Heart right ventricle (tissue), 16 donors: Measurements from ENCODE around the gene RPS27L. TPM values are rescaled to one million over a fixed set of nuclear protein-coding genes. Genes with fewer than 3 reads are reported as not detected.

Experiments
- ATAC-seq, 8 donors: fragments of 200-7000 bp; cut with Tn5 transposase; one replicate each; pipeline ENCODE4 v1.9.1; 2020; ENCODE audit warnings: mild to moderate bottlenecking in 8 of 8, moderate library complexity in 8 of 8, moderate number of reproducible peaks in 1 of 8
- DNase-seq, 2 donors: peaks; one replicate each; pipeline ENCODE4 v3.0.0-alpha.2; 2020
- H3K27ac ChIP-seq, 10 donors: fragments of 200-600 bp; sonication (generic) in 2 of 10; one replicate each; pipeline versions ENCODE4 v1.5.0 to v1.8.0; 2020 to 2022; ENCODE audit warnings: mild to moderate bottlenecking in 3 of 10
- H3K27me3 ChIP-seq, 7 donors: fragments of 200-600 bp; one replicate each; pipeline ENCODE4 v1.8.0; 2021 to 2022; ENCODE audit warnings: mild to moderate bottlenecking in 2 of 7
- H3K36me3 ChIP-seq, 9 donors: fragments of 200-600 bp; sonication (generic) in 1 of 9; one replicate each; pipeline versions ENCODE4 v1.5.0 to v1.8.0; 2020 to 2022; ENCODE audit warnings: mild to moderate bottlenecking in 2 of 9
- H3K4me1 ChIP-seq, 9 donors: fragments of 200-600 bp; sonication (generic) in 1 of 9; one replicate each; pipeline versions ENCODE4 v1.5.0 to v1.8.0; 2020 to 2022; ENCODE audit warnings: mild to moderate bottlenecking in 4 of 9
- H3K4me3 ChIP-seq, 10 donors: fragments of 200-600 bp; sonication (generic) in 2 of 10; one replicate each; pipeline versions ENCODE4 v1.5.0 to v1.8.0; 2020 to 2022; ENCODE audit warnings: mild to moderate bottlenecking in 7 of 10, moderate library complexity in 2 of 10
- H3K9me3 ChIP-seq, 11 donors: fragments of 200-600 bp in 10 of 11; sonication (generic) in 2 of 11; one replicate each; pipeline versions ENCODE4 v1.5.0 to v1.8.0; 2013 to 2022; ENCODE audit warnings: mild to moderate bottlenecking in 2 of 11, control low read depth in 1 of 11, moderate library complexity in 1 of 11
- CTCF ChIP-seq, 9 donors: fragments of 200-600 bp; sonication (generic) in 2 of 9; IDR thresholded peaks; one replicate each; pipeline versions ENCODE4 v1.5.0 to v1.8.0; 2021 to 2022; ENCODE audit warnings: antibody characterized with exemption in 9 of 9, mild to moderate bottlenecking in 5 of 9, moderate library complexity in 1 of 9
- WGBS, 2 donors: extraction: QIAGEN DNeasy Blood & Tissue Kit; methylation state at CpG; one replicate each; pipeline ENCODE4 v1.1.7; 2013; ENCODE audit warnings: inconsistent platforms in 1 of 2; 5-methylcytosine and 5-hydroxymethylcytosine counted together
- intact Hi-C, 10 donors: fragments of 100-400 bp; cut with DNase I; formaldehyde crosslinking; loops; one replicate each; pipeline versions ENCODE4 v1.11.1 to v1.14.2; 2022
- polyA plus RNA-seq, 2 donors: library from polyadenylated mRNA; stranded (reverse); fragments of 200-250 nt; gene quantifications; one replicate each; pipeline ENCODE4 v1.2.3, GENCODE V29; 2013
- total RNA-seq, 10 donors: library from RNA; stranded (reverse); fragmentation: NEBNext Ultra II Directional in 3 of 10; extraction: Animal tissue kit (Norgen Biotek cat#: 25700) in 3 of 10; gene quantifications; one replicate each; pipeline versions ENCODE4 v1.2.1 to v1.2.4, GENCODE V29; 2021 to 2023
- donor health status: Arrhythmogenic right ventricular cardiomyopathy.
- donor health status: ischemic (EF 13 %, LVEDD 7.1; RV severe dilation, severe dysfunction).
- donor health status: healthy with polysubstance abuse.
- donor health status: DM: no; HTN: yes; CAD: no.
- donor health status: DM: no; HTN: no; CAD: no.
- donor health status: ischemic (EF 25% LVEDD 6.9; RV normal size, moderate dysfunction).
- donor health status: ischemic (EF 25% LVEDD 5.7; RV mildly dilated, moderate dysfunction).
- donor health status: healthy.
- donor health status: DM: yes; HTN: yes; CAD: no.
- donor health status: Ischemic cardiomyopathy.
- donor health status: ischemic (EF 35%, LVEDD 5.7; RV mildly dilated, moderate dysfunction).
- donor health status: nonischemic (EF 11% LVEDD 7.7; RV severe dilation, severe dysfunction).
- donor health status: DM: yes; HTN: yes; CAD: no.
- donor health status: PGD.
- donor health status: ischemic (EF 29% LVEDD 5.4; RV normal size, mild dysfunction).
- donor health status: nonischemic (EF 23%, LVEDD 6.1; RV moderate dilation, normal function).

RPS27L gene
- total and polyA plus RNA-seq, 12 donors, result 70.6 to 177 (median 130) TPM

DNA sequence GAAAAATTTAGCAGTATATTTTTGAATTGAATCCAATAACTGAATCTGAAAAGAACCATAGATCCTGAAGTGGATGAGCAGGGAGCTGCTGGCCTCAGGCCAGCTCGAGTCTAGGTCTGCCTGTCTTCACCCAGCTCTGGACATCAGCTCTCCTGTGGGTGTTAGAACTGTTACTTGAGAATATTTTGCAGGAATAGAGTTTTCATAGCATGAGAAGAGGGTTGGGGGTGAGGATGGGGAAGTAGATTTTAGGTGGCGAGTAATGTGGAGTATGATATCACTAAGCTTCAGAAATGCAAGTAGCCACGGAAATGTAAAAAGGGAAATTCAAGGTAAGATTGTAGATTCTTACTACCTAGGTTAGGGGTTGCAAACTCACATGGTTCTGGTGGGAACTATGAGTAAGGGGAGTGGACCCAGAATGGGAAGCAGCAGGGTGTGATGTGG lies 38.3 kb upstream of the RPS27L start:
- TF ChIP-seq CTCF (IDR thresholded peaks at IDR 0.05), result no peak
- Histone ChIP-seq H3K27ac (peak overlapping the region in 5 of 10 donors; percentile 20 to 92 (median 33)), H3K36me3 (peaks cover 0 to 9% (median 0%) of the 10 kb centered on the region in 9 donors), H3K27me3 (no peaks in the 10 kb centered on the region), H3K9me3 (no peaks in the 10 kb centered on the region), H3K4me1 (peaks cover 6 to 100% (median 44%) of the 10 kb centered on the region in 9 donors), H3K4me3 (no peak overlapping the region)
- intact Hi-C loops, result loop anchor here in 2 of 10 donors (10.0 kb wide), 2 partner anchors 49 to 79 kb away; partner anchors contain the start of gene APH1B (in 1 of the 2)
- 71 to 73% methylated on average over 3 of the region's 3 CpGs for WGBS, 2 donors
- ATAC-seq (peak in 1 of 8 donors; percentile 41), DNase-seq (no peak)

GRCh38 chr15:63194880-63195568 lies 37.7 kb upstream of the RPS27L start:
- peaks cover 0 to 9% (median 0%) of the 10 kb centered on the region in 9 donors for H3K36me3 ChIP-seq
- intact Hi-C loops, result loop anchor here in 4 of 10 donors (5.0 to 10.0 kb wide), 4 partner anchors 32 to 82 kb away; partner anchors contain the start of gene APH1B (in 2 of the 4)
- H3K4me3 ChIP-seq, result peak overlapping the region in 1 of 10 donors; percentile 1
- H3K4me1 ChIP-seq, result peaks cover 11 to 100% (median 49%) of the 10 kb centered on the region in 9 donors
- DNase-seq, result no peak
- no peaks in the 10 kb centered on the region for H3K27me3 ChIP-seq
- 61 to 64% methylated on average over 4 of the region's 4 CpGs for WGBS, 2 donors
- peak overlapping the region in 5 of 10 donors; percentile 20 to 92 (median 50) for H3K27ac ChIP-seq
- H3K9me3 ChIP-seq, result no peaks in the 10 kb centered on the region
- peak in 1 of 8 donors; percentile 46 for ATAC-seq
- TF ChIP-seq CTCF (IDR thresholded peaks at IDR 0.05), result no peak

GRCh38 chr15:63194302-63194701 lies 37.0 kb upstream of the RPS27L start:
- TF ChIP-seq CTCF (IDR thresholded peaks at IDR 0.05), result no peak
- intact Hi-C loops, result loop anchor here in 4 of 10 donors (5.0 to 10.0 kb wide), 4 partner anchors 33 to 83 kb away; partner anchors contain the start of gene APH1B (in 2 of the 4)
- no peaks in the 10 kb centered on the region for H3K9me3 ChIP-seq
- H3K4me3 ChIP-seq, result peak overlapping the region in 1 of 10 donors; percentile 17
- H3K27me3 ChIP-seq, result no peaks in the 10 kb centered on the region
- peak overlapping the region in 5 of 10 donors; percentile 17 to 92 (median 50) for H3K27ac ChIP-seq
- DNase-seq, result no peak
- 79 to 82% methylated on average over 4 of the region's 4 CpGs for WGBS, 2 donors
- H3K36me3 ChIP-seq, result peaks cover 0 to 9% (median 0%) of the 10 kb centered on the region in 9 donors
- no peak for ATAC-seq
- H3K4me1 ChIP-seq, result peaks cover 11 to 94% (median 48%) of the 10 kb centered on the region in 9 donors

- WGBS, 2 donors, result 93 to 96% methylated on average over 5 of the region's 5 CpGs
- ATAC-seq (no peak), DNase-seq (no peak)
- no peak for TF ChIP-seq CTCF (IDR thresholded peaks at IDR 0.05)
- Histone ChIP-seq H3K27me3 (no peaks in the 10 kb centered on the region), H3K27ac (peak overlapping the region in 1 of 10 donors; percentile 92), H3K9me3 (no peaks in the 10 kb centered on the region), H3K4me1 (peaks cover 11 to 87% (median 46%) of the 10 kb centered on the region in 9 donors), H3K4me3 (peak overlapping the region in 1 of 10 donors; percentile 12), H3K36me3 (peaks cover 0 to 4% (median 0%) of the 10 kb centered on the region in 9 donors)
- intact Hi-C loops, result loop anchor here in 4 of 10 donors (5.0 to 10.0 kb wide), 4 partner anchors 35 to 85 kb away; partner anchors contain the start of gene APH1B (in 2 of the 4)
Measured at GRCh38 chr15:63192619-63193206, 35.4 kb upstream of the RPS27L start.
